Stomach (tissue), 9 donors: Measurements from ENCODE around the gene UXS1. TPM values are rescaled to one million over a fixed set of nuclear protein-coding genes. Genes with fewer than 3 reads are reported as not detected.

Experiments
- DNase-seq, 2 donors: peaks; one replicate each; pipeline versions ENCODE4 v3.0.0 to v3.0.0-alpha.2; 2013 to 2019
- H3K27ac ChIP-seq, 5 donors: fragments of 200-600 bp in 4 of 5; sonication (generic) in 4 of 5; one replicate each; pipeline ENCODE4 v1.5.1; 2013 to 2019; ENCODE audit warnings: mild to moderate bottlenecking in 1 of 5, moderate library complexity in 1 of 5
- H3K27me3 ChIP-seq, 3 donors: fragments of 200-600 bp; sonication (generic); one replicate each; pipeline ENCODE4 v1.5.1; 2017 to 2019; ENCODE audit warnings: mixed run types in 1 of 3
- H3K36me3 ChIP-seq, 4 donors: fragments of 200-600 bp; sonication (generic); 1 replicate in 3 of 4; 2 replicates in 1 of 4; pipeline ENCODE4 v1.5.1; 2016 to 2019
- H3K4me1 ChIP-seq, 4 donors: fragments of 200-600 bp; sonication (generic); one replicate each; pipeline ENCODE4 v1.5.1; 2016 to 2019
- H3K4me3 ChIP-seq, 4 donors: fragments of 200-600 bp; sonication (generic) in 3 of 4; one replicate each; pipeline ENCODE4 v1.5.1; 2016 to 2019; ENCODE audit warnings: mild to moderate bottlenecking in 1 of 4
- H3K9me3 ChIP-seq, 4 donors: fragments of 200-600 bp; sonication (generic); one replicate each; pipeline ENCODE4 v1.5.1; 2016 to 2019
- CTCF ChIP-seq, 7 experiments: fragments of 450-650 bp in 4 of 7; fragments of 200-600 bp in 3 of 7; sonication (generic) in 3 of 7; IDR thresholded peaks; one replicate each; pipeline ENCODE4 v1.5.1; 2016 to 2019; ENCODE audit warnings: antibody characterized with exemption in 7 of 7, control low read depth in 2 of 7, mild to moderate bottlenecking in 1 of 7
- EP300 ChIP-seq: sonication (generic); formaldehyde crosslinking; IDR thresholded peaks from one replicate; pipeline ENCODE4 v1.6.1; 2017; ENCODE audit warnings: antibody characterized with exemption
- POLR2A ChIP-seq, 4 donors: fragments of 450-650 bp; IDR thresholded peaks; one replicate each; pipeline ENCODE4 v1.6.1; 2016; ENCODE audit warnings: antibody characterized with exemption in 4 of 4, control low read depth in 2 of 4, mild to moderate bottlenecking in 1 of 4, moderate library complexity in 1 of 4
- POLR2AphosphoS5 ChIP-seq, 3 donors: sonication (generic); formaldehyde crosslinking; IDR thresholded peaks; one replicate each; pipeline ENCODE4 v1.6.1; 2016; ENCODE audit warnings: antibody characterized with exemption in 3 of 3
- WGBS, 5 donors: extraction: QIAGEN DNeasy Blood & Tissue Kit in 3 of 5; methylation state at CpG; one replicate each; pipeline versions ENCODE4 v1.1.5 to v1.1.7; 2013 to 2018; 5-methylcytosine and 5-hydroxymethylcytosine counted together
- intact Hi-C: fragments of 100-400 bp; cut with DNase I; formaldehyde crosslinking; loops from one replicate; pipeline ENCODE4 v1.15.1; 2023; ENCODE audit warnings: low total_unique reads
- polyA plus RNA-seq, 3 donors: library from polyadenylated mRNA; stranded (reverse); fragments of 200-250 nt; gene quantifications; one replicate each; pipeline ENCODE4 v1.2.3, GENCODE V29; 2013
- total RNA-seq, 5 donors: library from RNA; depleted of rRNA; stranded (reverse); fragments of >200 nt; gene quantifications; one replicate each; pipeline versions ENCODE4 v1.1.0 to v1.2.3, GENCODE V29; 2014 to 2016
- donor health status: healthy with polysubstance abuse.
- donor health status: Bipolar disorder and iron deficiency.
- donor health status: healthy.

UXS1 gene
- total and polyA plus RNA-seq, 8 donors, result 7.0 to 111 (median 16.8) TPM

GRCh38 chr2:106126295-106126694 is 67.8 kb downstream of the UXS1 start:
- 93 to 96% (median 95%) methylated on average over 7 of the region's 7 CpGs for WGBS, 5 donors
- H3K27ac ChIP-seq, result peak overlapping the region in 4 of 5 donors; percentile 11 to 59 (median 48)

GRCh38 chr2:106124905-106125549 is 69.1 kb downstream of the UXS1 start:
- WGBS, 5 donors, result 68 to 86% (median 72%) methylated on average over 7 of the region's 7 CpGs
- peaks cover 11 to 47% (median 32%) of the 10 kb centered on the region in 4 donors for H3K4me1 ChIP-seq
- no peaks in the 10 kb centered on the region for H3K27me3 ChIP-seq
- no peaks in the 10 kb centered on the region for H3K9me3 ChIP-seq
- intact Hi-C loops, result no loop called here
- H3K4me3 ChIP-seq, result no peak overlapping the region
- H3K27ac ChIP-seq, result peak overlapping the region; percentile 27 to 69 (median 59)
- TF ChIP-seq POLR2AphosphoS5 (IDR thresholded peaks at IDR 0.05) (peak in 2 of 3 donors; percentile 33 to 58), CTCF (IDR thresholded peaks at IDR 0.05) (no peak), POLR2A (IDR thresholded peaks at IDR 0.05) (no peak)
- peak; percentile 39 to 74 for DNase-seq
- peaks cover 13 to 61% (median 56%) of the 10 kb centered on the region in 4 donors for H3K36me3 ChIP-seq

More at GRCh38 chr2:106126295-106126694, 67.8 kb downstream of the UXS1 start:
- Histone ChIP-seq H3K4me3 (no peak overlapping the region), H3K36me3 (peaks cover 13 to 49% (median 45%) of the 10 kb centered on the region in 4 donors), H3K4me1 (peaks cover 11 to 52% (median 36%) of the 10 kb centered on the region in 4 donors), H3K27me3 (no peaks in the 10 kb centered on the region), H3K9me3 (no peaks in the 10 kb centered on the region)
- no peak for DNase-seq
- intact Hi-C loops, result no loop called here
- no peak for TF ChIP-seq EP300
- TF ChIP-seq POLR2A (IDR thresholded peaks at IDR 0.05), result no peak
- no peak for TF ChIP-seq POLR2AphosphoS5 (IDR thresholded peaks at IDR 0.05)
- no peak for TF ChIP-seq CTCF (IDR thresholded peaks at IDR 0.05)

- no peak overlapping the region for H3K4me3 ChIP-seq
- 48 to 75% (median 69%) methylated on average over 3 of the region's 3 CpGs for WGBS, 5 donors
- H3K27ac ChIP-seq, result peak overlapping the region in 4 of 5 donors; percentile 27 to 69 (median 64)
- H3K9me3 ChIP-seq, result no peaks in the 10 kb centered on the region
- no peaks in the 10 kb centered on the region for H3K27me3 ChIP-seq
- peaks cover 11 to 46% (median 32%) of the 10 kb centered on the region in 4 donors for H3K4me1 ChIP-seq
- intact Hi-C loops, result no loop called here
- peaks cover 13 to 69% (median 57%) of the 10 kb centered on the region in 4 donors for H3K36me3 ChIP-seq
- TF ChIP-seq POLR2AphosphoS5 (IDR thresholded peaks at IDR 0.05) (no peak), EP300 (no peak), CTCF (IDR thresholded peaks at IDR 0.05) (no peak), POLR2A (IDR thresholded peaks at IDR 0.05) (no peak)
- DNase-seq, result no peak
These were observed 69.9 kb downstream of the UXS1 start for GRCh38 chr2:106124106-106124756.

- Histone ChIP-seq H3K27me3 (no peaks in the 10 kb centered on the region), H3K27ac (no peak overlapping the region), H3K9me3 (no peaks in the 10 kb centered on the region), H3K4me1 (peaks cover 11 to 42% (median 29%) of the 10 kb centered on the region in 4 donors), H3K36me3 (peaks cover 7 to 63% (median 49%) of the 10 kb centered on the region in 4 donors), H3K4me3 (no peak overlapping the region)
- intact Hi-C loops, result no loop called here
- TF ChIP-seq EP300 (no peak), POLR2A (IDR thresholded peaks at IDR 0.05) (no peak), CTCF (IDR thresholded peaks at IDR 0.05) (no peak), POLR2AphosphoS5 (IDR thresholded peaks at IDR 0.05) (no peak)
- no peak for DNase-seq
- WGBS, 5 donors, result 67 to 93% (median 74%) methylated on average over 3 of the region's 3 CpGs
These were observed 71.9 kb downstream of the UXS1 start for GRCh38 chr2:106122157-106122556.
